ENCODE results near the gene MAP3K6.

Gene MAP3K6

DNA sequence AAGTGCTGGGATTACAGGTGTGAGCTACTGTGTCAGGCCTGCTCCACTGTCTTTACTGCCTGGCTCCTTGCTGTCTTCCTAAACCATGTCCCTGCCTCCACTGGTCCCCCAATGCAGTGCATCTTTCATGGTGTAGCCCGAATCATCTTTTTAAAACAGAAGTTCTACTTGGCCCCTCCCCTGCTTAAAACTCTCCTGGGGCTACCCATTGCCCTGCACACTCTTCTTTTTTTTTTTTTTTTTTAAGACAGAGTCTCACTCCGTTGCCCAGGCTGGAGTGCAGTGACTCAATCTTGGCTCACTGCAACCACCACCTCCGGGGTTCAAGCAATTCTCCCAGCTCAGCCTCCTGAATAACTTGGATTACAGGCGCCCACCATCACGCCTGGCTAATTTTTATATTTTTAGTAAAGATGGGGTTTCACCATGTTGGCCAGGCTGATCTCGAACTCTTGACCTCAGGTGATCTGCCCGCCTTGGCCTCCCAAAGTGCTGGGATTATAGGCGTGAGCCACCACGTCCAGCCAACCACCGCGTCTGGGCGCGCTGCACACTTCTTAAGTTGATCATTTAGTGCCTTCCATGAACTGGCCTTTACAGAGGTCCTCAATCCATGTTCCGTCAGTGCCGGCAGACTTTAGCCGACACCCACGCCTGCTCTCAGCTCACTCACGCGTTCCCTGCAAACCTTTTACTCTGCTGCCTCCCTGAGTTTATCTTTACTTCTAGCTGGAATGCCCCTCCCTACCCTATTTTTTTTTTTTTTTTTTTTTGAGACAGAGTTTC, 5.5 kb upstream of the MAP3K6 start:
- FAIRE-seq = no peak

GRCh38 chr1:27368869-27369582, 2.3 kb upstream of the MAP3K6 start:
- FAIRE-seq = no peak

- FAIRE-seq = no peak
These were observed 444 bp upstream of the MAP3K6 start for GRCh38 chr1:27367160-27367650.

DNA sequence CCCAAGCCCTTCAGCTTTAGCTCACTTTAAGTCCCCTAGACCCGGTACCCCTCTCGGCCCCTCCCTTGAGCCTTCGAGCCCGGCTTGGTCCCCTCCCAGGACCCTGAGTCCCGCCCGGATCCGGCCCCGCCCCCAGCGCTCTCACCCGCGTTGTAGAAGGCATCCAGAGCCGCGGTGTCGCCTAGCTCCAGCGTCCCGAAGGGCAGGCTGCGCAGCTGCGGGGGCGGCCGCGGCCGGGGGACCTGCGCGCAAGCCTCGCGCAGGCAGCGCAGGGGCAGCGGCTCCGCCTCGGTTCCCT, 699 bp downstream of the MAP3K6 start:
- FAIRE-seq = no peak

DNA sequence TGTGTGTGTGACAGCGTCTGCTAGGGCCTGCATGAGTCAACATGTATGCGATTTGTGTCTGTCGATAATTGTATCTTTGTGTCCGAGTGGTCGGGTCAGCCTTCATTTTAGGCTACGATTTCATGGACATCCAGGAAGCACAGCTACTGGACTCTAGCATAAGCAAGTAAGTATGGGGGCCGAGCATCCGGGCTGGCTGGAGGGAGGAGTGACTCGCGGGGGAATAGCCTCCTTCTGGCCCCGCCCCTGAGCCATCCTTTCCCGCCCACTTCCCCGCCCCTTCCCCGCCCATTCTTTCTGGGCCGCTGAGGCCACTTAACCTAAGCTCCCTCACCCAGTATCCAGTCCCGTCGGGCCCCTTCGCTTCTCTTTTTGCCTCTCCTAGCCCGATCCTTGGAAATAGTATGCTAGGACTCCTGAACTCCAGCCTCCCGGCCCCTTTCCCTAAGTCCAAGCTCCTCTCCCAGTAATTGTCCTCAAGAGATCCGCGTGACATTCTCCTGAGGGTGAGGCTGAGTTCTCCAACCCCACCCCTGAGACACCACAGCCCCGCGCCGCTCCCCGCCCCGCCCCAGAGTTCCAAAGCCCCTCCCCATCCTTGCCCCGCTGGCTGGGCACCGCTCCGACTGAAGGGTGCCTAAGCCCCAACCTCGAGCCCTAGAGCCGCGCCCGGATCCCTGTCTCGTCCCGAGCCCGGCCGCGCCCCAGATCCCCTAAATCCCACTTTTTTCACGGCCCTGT, 1.2 kb downstream of the MAP3K6 start:
- FAIRE-seq = no peak

DNA sequence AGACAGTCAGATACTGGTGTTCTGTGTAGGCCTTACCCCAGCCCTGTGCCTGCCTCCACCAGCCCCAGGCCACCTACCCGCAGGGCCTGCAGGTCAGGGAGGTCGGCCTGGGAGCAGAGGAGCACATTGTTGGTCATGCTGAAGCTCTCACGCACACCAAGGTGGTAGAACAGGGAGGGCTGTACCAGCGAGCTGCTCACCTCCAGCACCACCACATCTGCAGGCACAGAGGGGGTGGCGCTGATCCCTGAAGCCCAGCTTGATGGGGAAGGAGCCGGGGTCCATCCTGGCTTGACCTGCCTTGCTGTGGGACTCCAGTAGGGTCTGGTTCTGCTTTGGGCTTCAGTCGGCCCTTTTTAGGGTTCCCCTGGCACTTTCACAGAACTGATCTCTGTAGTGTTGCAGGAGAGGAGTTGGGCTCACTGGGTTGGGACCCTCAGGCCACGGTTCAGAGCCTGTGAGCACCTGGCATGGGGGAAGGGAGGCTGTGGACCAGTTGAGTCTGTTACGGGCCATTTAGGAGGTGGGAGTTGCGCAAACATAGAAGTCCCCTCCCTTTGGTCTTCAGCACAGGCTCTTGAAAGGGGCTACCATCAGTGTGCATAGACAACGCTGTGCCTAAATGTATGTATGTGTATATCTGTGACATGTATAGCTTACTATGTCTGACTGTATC, 1.9 kb downstream of the MAP3K6 start:
- FAIRE-seq = no peak

GRCh38 chr1:27363766-27364695, 2.7 kb downstream of the MAP3K6 start:
- no peak for FAIRE-seq

DNA sequence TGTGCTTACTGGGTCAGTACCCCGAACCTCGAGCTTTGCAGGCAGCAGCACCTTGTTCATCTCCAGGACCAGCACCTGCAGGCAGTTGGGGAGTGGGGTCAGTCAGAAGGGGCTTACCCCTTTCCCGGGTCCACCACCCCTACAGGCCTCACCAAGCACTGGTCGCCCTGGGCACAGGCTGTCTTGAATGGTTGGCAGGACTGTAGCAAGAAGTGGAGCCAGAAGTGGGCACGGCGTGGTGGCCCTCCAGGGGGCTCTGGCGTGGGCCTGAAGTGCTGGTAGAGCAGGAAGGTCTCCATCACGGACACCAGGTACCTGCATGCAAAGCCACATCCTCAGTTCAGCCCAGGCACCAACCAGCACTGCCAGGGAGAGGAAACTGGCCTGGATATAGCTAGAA, 5.2 kb downstream of the MAP3K6 start:
- FAIRE-seq = no peak

- FAIRE-seq = no peak
These were observed 5.7 kb downstream of the MAP3K6 start for GRCh38 chr1:27361044-27361402.

DNA sequence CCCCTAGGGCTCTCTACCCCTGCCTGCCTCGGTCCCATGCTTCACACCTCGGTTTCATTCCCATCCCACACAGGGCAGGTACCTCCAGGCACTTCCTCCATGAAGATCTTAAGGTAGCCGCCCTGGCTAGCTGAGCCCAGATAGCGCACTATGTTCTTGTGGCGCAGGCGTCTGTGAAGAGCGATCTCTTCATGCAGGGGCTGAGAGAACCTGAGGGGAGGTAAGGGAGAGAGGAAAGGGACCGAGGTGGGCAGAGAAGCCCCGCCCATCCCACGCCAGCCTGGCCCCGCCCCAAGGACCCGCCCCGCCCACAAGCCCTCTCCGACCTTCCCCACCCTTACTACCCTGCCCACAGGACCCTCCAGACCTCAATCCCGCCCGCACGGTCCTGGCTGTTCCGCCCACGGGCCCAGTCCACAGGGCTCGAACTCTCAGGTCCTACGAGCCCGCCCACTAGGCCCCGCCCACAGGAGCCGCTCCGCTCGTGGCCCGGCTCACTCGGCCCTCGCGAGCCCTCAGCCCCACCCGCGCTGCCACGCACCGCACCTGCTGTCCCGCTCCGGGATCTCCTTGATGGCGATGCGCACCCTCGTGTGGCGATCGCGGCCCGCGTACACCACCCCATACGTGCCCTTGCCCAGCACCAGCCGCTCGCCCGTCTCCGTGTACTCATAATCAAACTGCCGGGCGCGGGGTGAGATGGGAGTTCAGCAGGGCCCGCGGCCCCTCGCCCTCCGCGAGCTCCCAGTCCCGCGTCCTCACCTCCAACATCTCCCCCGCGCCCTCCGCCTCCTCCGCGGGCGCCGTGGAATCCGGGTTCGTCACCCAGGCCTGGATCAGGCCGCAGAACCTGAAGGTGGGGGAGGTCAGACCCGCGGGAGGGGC, 6.4 kb downstream of the MAP3K6 start:
- no peak for FAIRE-seq

DNA sequence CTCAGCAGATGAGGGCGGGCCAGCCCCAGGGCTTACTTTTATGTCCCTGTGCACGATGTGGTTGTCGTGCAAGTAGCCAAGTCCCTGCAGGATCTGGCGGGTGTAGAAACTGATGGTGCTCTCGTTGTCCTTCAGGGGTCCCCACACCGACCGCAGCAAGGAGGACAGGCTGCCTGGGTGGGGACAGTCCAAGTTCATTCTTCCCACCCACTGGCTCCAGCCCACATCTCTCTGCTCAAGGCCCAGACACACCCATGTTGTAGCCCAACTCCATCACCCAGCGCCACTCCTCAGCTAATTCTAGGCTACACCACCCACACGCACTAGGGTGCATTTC, 7.0 kb downstream of the MAP3K6 start:
- no peak for FAIRE-seq

GRCh38 chr1:27358928-27359313, 7.8 kb downstream of the MAP3K6 start:
- FAIRE-seq = no peak

GRCh38 chr1:27358038-27358927, 8.5 kb downstream of the MAP3K6 start:
- no peak for FAIRE-seq

DNA sequence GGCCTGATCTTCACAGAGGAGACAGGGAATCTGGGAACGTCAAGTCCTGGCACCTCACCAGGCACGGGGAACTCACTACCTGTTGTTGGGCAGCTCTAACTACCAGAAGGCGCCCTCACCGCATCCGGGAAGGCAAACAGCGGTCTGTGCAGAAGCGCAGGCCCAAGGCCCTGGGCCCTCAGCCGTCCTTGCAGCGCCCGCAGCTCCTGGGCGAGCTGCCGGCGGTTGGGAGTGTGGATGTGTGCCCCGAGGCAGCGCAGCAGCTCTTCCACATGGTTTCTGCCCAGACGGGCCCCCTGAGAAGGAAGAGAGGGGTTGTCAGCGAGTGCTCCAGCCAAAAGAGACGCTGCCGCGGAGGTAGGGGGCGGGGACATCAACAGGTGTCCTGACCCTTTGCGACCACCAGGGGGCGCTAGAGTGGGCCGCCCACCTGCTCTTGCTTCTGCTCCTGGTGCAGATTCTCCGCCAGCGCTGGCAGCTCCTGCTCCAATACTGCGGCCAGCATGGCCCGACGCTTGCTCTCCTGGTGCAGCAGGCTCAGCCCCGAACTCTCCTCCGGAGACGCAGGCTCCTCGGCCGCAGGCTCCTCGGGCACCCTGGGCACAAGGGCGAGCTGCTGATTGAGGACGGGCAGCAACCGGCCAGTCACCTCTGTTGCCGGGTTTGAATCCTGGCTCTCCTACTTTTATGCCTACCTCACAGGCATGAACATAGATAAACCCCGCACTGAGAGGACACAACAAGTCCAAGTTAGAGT, 9.3 kb downstream of the MAP3K6 start:
- FAIRE-seq = no peak

DNA sequence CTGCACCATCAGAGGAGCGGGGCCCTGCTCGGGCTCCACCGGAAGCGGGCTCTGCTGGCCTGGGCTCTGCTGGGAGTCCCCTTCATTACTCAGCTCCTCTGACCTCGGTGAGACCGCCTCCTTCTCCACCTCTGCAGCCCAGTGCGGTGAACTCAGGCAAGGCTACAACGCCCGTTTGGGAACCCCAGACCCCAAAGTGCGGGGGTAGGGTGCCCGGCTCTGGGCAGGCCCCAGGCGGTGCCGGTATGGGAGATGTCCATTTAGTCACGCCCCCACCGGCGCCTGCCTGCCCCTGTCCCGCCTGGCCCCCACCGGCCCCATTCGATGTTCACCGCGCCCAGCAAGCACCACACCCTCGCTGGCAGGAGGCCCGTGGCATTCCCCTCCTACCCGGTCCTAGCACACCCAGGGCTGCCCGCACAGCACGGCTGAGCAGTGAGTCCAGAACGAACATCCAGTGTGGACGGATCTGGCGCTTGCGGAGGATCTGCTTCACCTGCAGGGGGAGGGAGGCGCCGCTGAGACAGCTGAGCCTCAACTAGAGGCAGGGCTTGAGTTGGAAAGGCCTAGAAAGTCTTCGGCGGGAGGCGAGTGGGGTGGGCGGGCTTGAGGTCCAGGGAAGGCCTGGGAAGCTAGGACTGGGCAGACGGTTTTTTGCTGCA, 10.0 kb downstream of the MAP3K6 start:
- FAIRE-seq = no peak

DNA sequence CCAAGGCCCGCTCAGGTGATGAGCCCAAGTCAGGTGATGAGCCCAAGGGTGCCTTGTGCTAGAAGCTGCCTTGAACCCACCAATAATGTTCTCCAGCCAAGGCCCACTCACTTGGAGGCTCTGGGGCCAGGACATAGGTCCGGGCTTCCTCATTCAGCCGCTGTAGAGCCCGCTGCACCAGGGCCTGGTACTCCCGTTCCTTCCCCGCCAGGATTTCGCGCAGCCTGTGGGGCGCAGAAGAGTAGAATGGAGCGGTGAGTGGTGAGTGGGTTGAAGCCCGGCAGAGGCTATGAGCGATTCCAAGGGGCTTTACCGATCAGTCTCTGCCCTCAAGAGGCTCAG, 10.5 kb downstream of the MAP3K6 start:
- FAIRE-seq = no peak

GRCh38 chr1:27355683-27356082, 11.1 kb downstream of the MAP3K6 start:
- no peak for FAIRE-seq

GRCh38 chr1:27353629-27354028, 13.1 kb downstream of the MAP3K6 start:
- FAIRE-seq = no peak

DNA sequence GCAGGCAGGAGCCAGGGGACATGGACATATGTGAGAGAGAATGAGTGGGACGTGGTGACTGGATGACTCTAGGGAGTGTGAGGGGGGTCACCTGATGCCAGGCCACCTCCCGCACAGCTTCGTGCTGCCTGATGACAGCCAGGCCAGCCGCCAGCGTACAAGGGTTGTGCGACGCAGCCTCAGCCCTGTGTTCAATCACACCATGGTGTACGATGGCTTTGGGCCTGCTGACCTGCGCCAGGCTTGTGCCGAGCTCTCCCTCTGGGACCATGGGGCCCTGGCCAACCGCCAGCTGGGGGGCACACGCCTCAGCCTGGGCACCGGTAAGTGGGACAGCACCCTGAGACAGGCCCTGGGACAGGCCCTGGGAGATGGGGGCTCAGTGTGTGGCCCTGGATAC, 13.6 kb downstream of the MAP3K6 start:
- FAIRE-seq = no peak
